Measurements from ENCODE around the gene STXBP6.

DNA sequence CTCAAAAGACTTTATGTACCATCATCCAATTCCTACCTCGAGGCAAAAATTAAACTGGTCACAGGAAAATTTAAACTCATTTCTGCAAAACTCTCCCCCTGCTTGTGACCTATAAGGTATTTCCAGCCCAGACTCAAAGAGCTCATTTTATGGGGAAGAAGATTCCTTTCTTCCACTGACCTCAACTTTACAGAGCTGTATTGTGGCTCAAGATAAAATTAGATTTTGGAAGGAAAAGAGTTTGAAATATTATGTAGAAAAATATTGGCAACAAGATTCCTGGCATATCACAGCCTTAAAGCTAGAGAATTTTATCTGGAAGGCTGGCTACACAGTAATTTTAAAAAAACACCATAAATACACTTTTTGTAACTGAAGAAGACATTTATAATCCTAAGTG lies 91.7 kb downstream of the STXBP6 start:
- TF ChIP-seq, protein P1, sequence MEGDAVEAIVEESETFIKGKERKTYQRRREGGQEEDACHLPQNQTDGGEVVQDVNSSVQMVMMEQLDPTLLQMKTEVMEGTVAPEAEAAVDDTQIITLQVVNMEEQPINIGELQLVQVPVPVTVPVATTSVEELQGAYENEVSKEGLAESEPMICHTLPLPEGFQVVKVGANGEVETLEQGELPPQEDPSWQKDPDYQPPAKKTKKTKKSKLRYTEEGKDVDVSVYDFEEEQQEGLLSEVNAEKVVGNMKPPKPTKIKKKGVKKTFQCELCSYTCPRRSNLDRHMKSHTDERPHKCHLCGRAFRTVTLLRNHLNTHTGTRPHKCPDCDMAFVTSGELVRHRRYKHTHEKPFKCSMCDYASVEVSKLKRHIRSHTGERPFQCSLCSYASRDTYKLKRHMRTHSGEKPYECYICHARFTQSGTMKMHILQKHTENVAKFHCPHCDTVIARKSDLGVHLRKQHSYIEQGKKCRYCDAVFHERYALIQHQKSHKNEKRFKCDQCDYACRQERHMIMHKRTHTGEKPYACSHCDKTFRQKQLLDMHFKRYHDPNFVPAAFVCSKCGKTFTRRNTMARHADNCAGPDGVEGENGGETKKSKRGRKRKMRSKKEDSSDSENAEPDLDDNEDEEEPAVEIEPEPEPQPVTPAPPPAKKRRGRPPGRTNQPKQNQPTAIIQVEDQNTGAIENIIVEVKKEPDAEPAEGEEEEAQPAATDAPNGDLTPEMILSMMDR (IDR thresholded peaks at IDR 0.05; ENCODE audit: poor library complexity, severe bottlenecking): no peak
- no peak for TF ChIP-seq EZH2 (IDR thresholded peaks at IDR 0.05; ENCODE audit: borderline replicate concordance, insufficient read depth, low read length, poor library complexity, severe bottlenecking)
- no peak for TF ChIP-seq MXI1 (conservative IDR thresholded peaks at IDR 0.05; ENCODE audit: poor library complexity, severe bottlenecking)
- TF ChIP-seq POLR2AphosphoS5 (IDR thresholded peaks at IDR 0.05): no peak
- TF ChIP-seq TAF1 (IDR thresholded peaks at IDR 0.05; ENCODE audit: low read depth): no peak
- no peak for TF ChIP-seq RAD21 (conservative IDR thresholded peaks at IDR 0.05)
- TF ChIP-seq EP300 (conservative IDR thresholded peaks at IDR 0.05; ENCODE audit: poor library complexity, severe bottlenecking): no peak

Data from neural cell (in vitro differentiated cells).